ENCODE results near the gene KATNAL1.

Gene KATNAL1

GRCh38 chr13:30156270-30156669 lies 151.1 kb downstream of the KATNAL1 start:
- peaks cover 26% of the 10 kb centered on the region for H3K4me1 ChIP-seq (ENCODE audit: control insufficient read depth, low read length)
- no peaks in the 10 kb centered on the region for H4K20me1 ChIP-seq (ENCODE audit: control insufficient read depth, insufficient read depth, low read depth, low read length)

GRCh38 chr13:30154931-30155330 lies 152.4 kb downstream of the KATNAL1 start:
- H3K4me3 ChIP-seq (ENCODE audit: low read length): no peak overlapping the region
- no peak overlapping the region for H3K4me2 ChIP-seq (ENCODE audit: low read length)
- no peaks in the 10 kb centered on the region for H3K9me3 ChIP-seq (ENCODE audit: control insufficient read depth, insufficient read depth, low read length)
- peaks cover 14% of the 10 kb centered on the region for H3K27me3 ChIP-seq (ENCODE audit: control insufficient read depth, low read length)
- H3K4me1 ChIP-seq (ENCODE audit: control insufficient read depth, low read length): peaks cover 26% of the 10 kb centered on the region
- H3F3A ChIP-seq (ENCODE audit: control insufficient read depth, insufficient read depth): no peaks in the 10 kb centered on the region
- no peak overlapping the region for H3K27ac ChIP-seq (ENCODE audit: low read depth, low read length)
- H4K20me1 ChIP-seq (ENCODE audit: control insufficient read depth, insufficient read depth, low read depth, low read length): no peaks in the 10 kb centered on the region
- no peaks in the 10 kb centered on the region for H3K36me3 ChIP-seq (ENCODE audit: control insufficient read depth, low read length)
- no peaks in the 10 kb centered on the region for H3K9me2 ChIP-seq (replicated peaks; ENCODE audit: control insufficient read depth, low read length)
- TF ChIP-seq EZH2phosphoT487 (IDR thresholded peaks at IDR 0.05; ENCODE audit: borderline replicate concordance, low read length) (no peak), CTCF (IDR thresholded peaks at IDR 0.05; ENCODE audit: low read depth, low read length, poor library complexity, severe bottlenecking) (no peak)
- H3K79me2 ChIP-seq (ENCODE audit: control insufficient read depth, low read length): no peaks in the 10 kb centered on the region

More at GRCh38 chr13:30156270-30156669, 151.1 kb downstream of the KATNAL1 start:
- Histone ChIP-seq H3K79me2 (ENCODE audit: control insufficient read depth, low read length) (no peaks in the 10 kb centered on the region), H3K27me3 (ENCODE audit: control insufficient read depth, low read length) (peaks cover 14% of the 10 kb centered on the region), H3K9me2 (replicated peaks; ENCODE audit: control insufficient read depth, low read length) (no peaks in the 10 kb centered on the region), H3K27ac (ENCODE audit: low read depth, low read length) (no peak overlapping the region), H3K36me3 (ENCODE audit: control insufficient read depth, low read length) (no peaks in the 10 kb centered on the region), H3K4me2 (ENCODE audit: low read length) (no peak overlapping the region), H3K9me3 (ENCODE audit: control insufficient read depth, insufficient read depth, low read length) (no peaks in the 10 kb centered on the region), H3F3A (ENCODE audit: control insufficient read depth, insufficient read depth) (no peaks in the 10 kb centered on the region), H3K4me3 (ENCODE audit: low read length) (no peak overlapping the region)
- TF ChIP-seq EZH2phosphoT487 (IDR thresholded peaks at IDR 0.05; ENCODE audit: borderline replicate concordance, low read length) (no peak), CTCF (IDR thresholded peaks at IDR 0.05; ENCODE audit: low read depth, low read length, poor library complexity, severe bottlenecking) (no peak)

GRCh38 chr13:30154531-30154930 lies 152.8 kb downstream of the KATNAL1 start:
- H3K36me3 ChIP-seq (ENCODE audit: control insufficient read depth, low read length): no peaks in the 10 kb centered on the region
- H3K9me3 ChIP-seq (ENCODE audit: control insufficient read depth, insufficient read depth, low read length): no peaks in the 10 kb centered on the region
- H3K4me2 ChIP-seq (ENCODE audit: low read length): no peak overlapping the region
- no peaks in the 10 kb centered on the region for H4K20me1 ChIP-seq (ENCODE audit: control insufficient read depth, insufficient read depth, low read depth, low read length)
- H3K27ac ChIP-seq (ENCODE audit: low read depth, low read length): no peak overlapping the region
- no peak overlapping the region for H3K4me3 ChIP-seq (ENCODE audit: low read length)
- TF ChIP-seq CTCF (IDR thresholded peaks at IDR 0.05; ENCODE audit: low read depth, low read length, poor library complexity, severe bottlenecking) (no peak), EZH2phosphoT487 (IDR thresholded peaks at IDR 0.05; ENCODE audit: borderline replicate concordance, low read length) (no peak)
- peaks cover 26% of the 10 kb centered on the region for H3K4me1 ChIP-seq (ENCODE audit: control insufficient read depth, low read length)
- no peaks in the 10 kb centered on the region for H3F3A ChIP-seq (ENCODE audit: control insufficient read depth, insufficient read depth)
- no peaks in the 10 kb centered on the region for H3K9me2 ChIP-seq (replicated peaks; ENCODE audit: control insufficient read depth, low read length)
- H3K27me3 ChIP-seq (ENCODE audit: control insufficient read depth, low read length): peaks cover 14% of the 10 kb centered on the region
- H3K79me2 ChIP-seq (ENCODE audit: control insufficient read depth, low read length): no peaks in the 10 kb centered on the region

Measured in DOHH2 (cell line).